Osteocyte (in vitro differentiated cells): Measurements from ENCODE around the gene SLC11A1. TPM values are rescaled to one million over a fixed set of nuclear protein-coding genes. Genes with fewer than 3 reads are reported as not detected.

Experiments
- DNase-seq: peaks from one replicate; pipeline ENCODE4 v3.0.0; 2021; ENCODE audit warnings: mixed read lengths; ENCODE audit not compliant: unreplicated experiment; ENCODE audit errors: extremely low spot score
- H3K27ac Mint-ChIP-seq: one replicate; pipeline ENCODE4 v1.8.0; 2021; ENCODE audit warnings: mild to moderate bottlenecking, mixed read lengths; ENCODE audit not compliant: unreplicated experiment
- H3K27me3 Mint-ChIP-seq: one replicate; pipeline ENCODE4 v1.8.0; 2021; ENCODE audit warnings: mixed read lengths; ENCODE audit not compliant: unreplicated experiment
- H3K36me3 Mint-ChIP-seq: one replicate; pipeline ENCODE4 v1.8.0; 2021; ENCODE audit warnings: mixed read lengths; ENCODE audit not compliant: unreplicated experiment
- H3K4me1 Mint-ChIP-seq: one replicate; pipeline ENCODE4 v1.8.0; 2021; ENCODE audit warnings: mixed read lengths; ENCODE audit not compliant: unreplicated experiment
- H3K4me3 Mint-ChIP-seq: one replicate; pipeline ENCODE4 v1.8.0; 2021; ENCODE audit warnings: mild to moderate bottlenecking, moderate library complexity, mixed read lengths; ENCODE audit not compliant: unreplicated experiment
- H3K9me3 Mint-ChIP-seq: one replicate; pipeline ENCODE4 v1.8.0; 2021; ENCODE audit warnings: mixed read lengths; ENCODE audit not compliant: unreplicated experiment
- total RNA-seq: library from RNA; stranded (reverse); gene quantifications from 2 replicates; pipeline ENCODE4 v1.2.1, GENCODE V29; 2021
- TF ChIP-seq, protein P1 (sequence below): fragments of 200-600 bp; sonication (generic); IDR thresholded peaks from 2 replicates; pipeline ENCODE4 v1.5.0; 2021; ENCODE audit warnings: antibody characterized with exemption, mild to moderate bottlenecking, moderate library complexity

The SLC11A1 gene
- total RNA-seq, 1 donor from 2014 or later: 0.16 TPM

- no peaks in the 10 kb centered on the region for H3K36me3 Mint-ChIP-seq
- no peaks in the 10 kb centered on the region for H3K9me3 Mint-ChIP-seq
- DNase-seq: no peak
- H3K27me3 Mint-ChIP-seq: no peaks in the 10 kb centered on the region
- no peak overlapping the region for H3K27ac Mint-ChIP-seq
- H3K4me3 Mint-ChIP-seq: no peak overlapping the region
- TF ChIP-seq, protein P1, sequence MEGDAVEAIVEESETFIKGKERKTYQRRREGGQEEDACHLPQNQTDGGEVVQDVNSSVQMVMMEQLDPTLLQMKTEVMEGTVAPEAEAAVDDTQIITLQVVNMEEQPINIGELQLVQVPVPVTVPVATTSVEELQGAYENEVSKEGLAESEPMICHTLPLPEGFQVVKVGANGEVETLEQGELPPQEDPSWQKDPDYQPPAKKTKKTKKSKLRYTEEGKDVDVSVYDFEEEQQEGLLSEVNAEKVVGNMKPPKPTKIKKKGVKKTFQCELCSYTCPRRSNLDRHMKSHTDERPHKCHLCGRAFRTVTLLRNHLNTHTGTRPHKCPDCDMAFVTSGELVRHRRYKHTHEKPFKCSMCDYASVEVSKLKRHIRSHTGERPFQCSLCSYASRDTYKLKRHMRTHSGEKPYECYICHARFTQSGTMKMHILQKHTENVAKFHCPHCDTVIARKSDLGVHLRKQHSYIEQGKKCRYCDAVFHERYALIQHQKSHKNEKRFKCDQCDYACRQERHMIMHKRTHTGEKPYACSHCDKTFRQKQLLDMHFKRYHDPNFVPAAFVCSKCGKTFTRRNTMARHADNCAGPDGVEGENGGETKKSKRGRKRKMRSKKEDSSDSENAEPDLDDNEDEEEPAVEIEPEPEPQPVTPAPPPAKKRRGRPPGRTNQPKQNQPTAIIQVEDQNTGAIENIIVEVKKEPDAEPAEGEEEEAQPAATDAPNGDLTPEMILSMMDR: no peak
- H3K4me1 Mint-ChIP-seq: peaks cover 9% of the 10 kb centered on the region
Observed at GRCh38 chr2:218340656-218341055, 41.4 kb upstream of the SLC11A1 start.

GRCh38 chr2:218341381-218341780 lies 40.7 kb upstream of the SLC11A1 start:
- Mint-ChIP-seq H3K27me3 (no peaks in the 10 kb centered on the region), H3K4me1 (peaks cover 16% of the 10 kb centered on the region), H3K27ac (no peak overlapping the region), H3K9me3 (no peaks in the 10 kb centered on the region), H3K4me3 (no peak overlapping the region), H3K36me3 (no peaks in the 10 kb centered on the region)
- DNase-seq: no peak
- TF ChIP-seq, protein P1: no peak

GRCh38 chr2:218342837-218343236 lies 39.2 kb upstream of the SLC11A1 start:
- no peak for DNase-seq
- peaks cover 18% of the 10 kb centered on the region for H3K4me1 Mint-ChIP-seq
- H3K27me3 Mint-ChIP-seq: no peaks in the 10 kb centered on the region
- no peak overlapping the region for H3K4me3 Mint-ChIP-seq
- TF ChIP-seq, protein P1: no peak
- H3K36me3 Mint-ChIP-seq: no peaks in the 10 kb centered on the region
- no peak overlapping the region for H3K27ac Mint-ChIP-seq
- no peaks in the 10 kb centered on the region for H3K9me3 Mint-ChIP-seq

DNA sequence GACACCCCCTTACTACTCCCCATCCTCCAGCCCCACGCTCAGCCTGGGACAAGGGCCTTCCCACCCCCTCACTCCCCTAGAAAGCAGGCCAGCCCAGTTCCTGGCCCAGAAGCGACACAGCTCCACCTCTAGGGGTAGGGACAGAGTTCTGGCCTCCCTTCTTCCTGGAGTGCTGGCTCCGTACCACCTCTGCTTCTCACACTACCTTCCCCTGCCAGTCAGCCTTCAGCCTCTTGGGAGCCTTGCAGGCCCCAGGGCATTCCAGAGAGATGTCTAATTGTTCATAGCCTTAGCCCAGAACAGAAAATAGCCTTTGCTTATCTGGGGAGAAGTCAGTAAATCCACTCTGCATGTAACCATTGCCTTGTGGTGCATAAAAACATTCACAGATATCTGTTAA lies 38.5 kb upstream of the SLC11A1 start:
- Mint-ChIP-seq H3K27me3 (no peaks in the 10 kb centered on the region), H3K36me3 (no peaks in the 10 kb centered on the region), H3K9me3 (no peaks in the 10 kb centered on the region), H3K4me1 (peaks cover 18% of the 10 kb centered on the region), H3K4me3 (no peak overlapping the region), H3K27ac (peak overlapping the region; percentile 11)
- TF ChIP-seq, protein P1: no peak
- no peak for DNase-seq

- Mint-ChIP-seq H3K4me1 (peaks cover 18% of the 10 kb centered on the region), H3K27ac (no peak overlapping the region), H3K4me3 (no peak overlapping the region), H3K27me3 (no peaks in the 10 kb centered on the region), H3K36me3 (no peaks in the 10 kb centered on the region), H3K9me3 (no peaks in the 10 kb centered on the region)
- no peak for DNase-seq
- TF ChIP-seq, protein P1: no peak
Observed at GRCh38 chr2:218344090-218344754, 37.9 kb upstream of the SLC11A1 start.
